Erythroblast (primary cell): ENCODE data around the gene PRAMEF18.
"Not testable (repeated sequence)": the region's sequence is repeated elsewhere in the genome, so short reads cannot be mapped to it uniquely, and the experiment has no call there.

Experiments used
- GATA1 ChIP-seq: IDR thresholded peaks from 2 replicates; pipeline ENCODE4 v1.6.1; 2011; ENCODE audit warnings: low read depth, mild to moderate bottlenecking, control low read depth, low read length, moderate library complexity
- POLR2A ChIP-seq: IDR thresholded peaks from 2 replicates; pipeline ENCODE4 v1.6.1; 2011; ENCODE audit warnings: mild to moderate bottlenecking, low read length

- TF ChIP-seq POLR2A, GATA1: not testable (repeated sequence)
These were observed 17.7 kb upstream of the PRAMEF18 start for GRCh38 chr1:13243536-13244263.
